Vagina (tissue), 2 donors: Measurements from ENCODE around the gene RGS3.

Experiments
- POLR2A ChIP-seq, 2 donors: fragments of 450-650 bp; IDR thresholded peaks; one replicate each; pipeline ENCODE4 v1.6.1; 2017; ENCODE audit warnings: antibody characterized with exemption in 2 of 2, mild to moderate bottlenecking in 2 of 2, moderate library complexity in 2 of 2
- POLR2AphosphoS5 ChIP-seq, 2 donors: sonication (generic); formaldehyde crosslinking; IDR thresholded peaks; one replicate each; pipeline ENCODE4 v1.9.0; 2017; ENCODE audit warnings: antibody characterized with exemption in 2 of 2, mild to moderate bottlenecking in 2 of 2, low read depth in 1 of 2; ENCODE audit not compliant: insufficient read depth in 1 of 2
- TF ChIP-seq, protein P1 (sequence below), 3 experiments: fragments of 450-650 bp in 2 of 3; fragments of 200-600 bp in 1 of 3; sonication (generic) in 1 of 3; IDR thresholded peaks; one replicate each; pipeline ENCODE4 v1.5.1; 2017 to 2019; ENCODE audit warnings: antibody characterized with exemption in 3 of 3, mild to moderate bottlenecking in 2 of 3, moderate library complexity in 2 of 3

DNA sequence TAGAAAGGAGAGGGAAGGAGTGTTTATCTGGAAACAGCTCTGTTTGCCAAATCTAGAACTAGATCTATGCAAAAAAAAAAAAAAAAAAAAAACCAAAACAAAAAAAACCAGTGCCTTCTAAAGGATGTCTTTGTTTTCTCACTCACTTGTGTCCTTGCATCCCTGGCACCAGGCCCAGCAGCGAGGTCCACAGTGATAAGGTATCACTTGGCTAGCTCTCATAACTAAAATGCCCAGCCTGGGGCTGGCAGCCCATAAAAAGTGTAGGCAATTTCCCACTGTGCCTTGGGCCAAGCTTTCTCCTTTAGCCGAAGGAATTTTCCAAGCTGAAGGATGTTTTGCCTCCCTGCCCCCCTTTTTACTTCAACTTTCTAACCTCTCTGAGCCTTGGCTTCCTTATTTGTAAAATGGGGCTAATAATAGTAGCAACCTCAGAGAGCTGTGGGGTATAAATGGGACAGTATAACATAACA, 20.8 kb downstream of the RGS3 start:
- TF ChIP-seq, protein P1, sequence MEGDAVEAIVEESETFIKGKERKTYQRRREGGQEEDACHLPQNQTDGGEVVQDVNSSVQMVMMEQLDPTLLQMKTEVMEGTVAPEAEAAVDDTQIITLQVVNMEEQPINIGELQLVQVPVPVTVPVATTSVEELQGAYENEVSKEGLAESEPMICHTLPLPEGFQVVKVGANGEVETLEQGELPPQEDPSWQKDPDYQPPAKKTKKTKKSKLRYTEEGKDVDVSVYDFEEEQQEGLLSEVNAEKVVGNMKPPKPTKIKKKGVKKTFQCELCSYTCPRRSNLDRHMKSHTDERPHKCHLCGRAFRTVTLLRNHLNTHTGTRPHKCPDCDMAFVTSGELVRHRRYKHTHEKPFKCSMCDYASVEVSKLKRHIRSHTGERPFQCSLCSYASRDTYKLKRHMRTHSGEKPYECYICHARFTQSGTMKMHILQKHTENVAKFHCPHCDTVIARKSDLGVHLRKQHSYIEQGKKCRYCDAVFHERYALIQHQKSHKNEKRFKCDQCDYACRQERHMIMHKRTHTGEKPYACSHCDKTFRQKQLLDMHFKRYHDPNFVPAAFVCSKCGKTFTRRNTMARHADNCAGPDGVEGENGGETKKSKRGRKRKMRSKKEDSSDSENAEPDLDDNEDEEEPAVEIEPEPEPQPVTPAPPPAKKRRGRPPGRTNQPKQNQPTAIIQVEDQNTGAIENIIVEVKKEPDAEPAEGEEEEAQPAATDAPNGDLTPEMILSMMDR (IDR thresholded peaks at IDR 0.05): no peak
- TF ChIP-seq POLR2AphosphoS5 (IDR thresholded peaks at IDR 0.05; ENCODE audit: insufficient read depth in 1 of 2, low read depth in 1 of 2) (peak in 1 of 2 donors; percentile 83), POLR2A (IDR thresholded peaks at IDR 0.05) (no peak)
